GM12872 (cell line): ENCODE measurements around the gene FAM151A.

ENCODE experiments used
- CTCF ChIP-seq: IDR thresholded peaks from 3 replicates; pipeline ENCODE4 v1.5.1; 2011; ENCODE audit warnings: low read depth, mild to moderate bottlenecking, low read length, moderate library complexity; ENCODE audit not compliant: insufficient read depth

FAM151A gene

DNA sequence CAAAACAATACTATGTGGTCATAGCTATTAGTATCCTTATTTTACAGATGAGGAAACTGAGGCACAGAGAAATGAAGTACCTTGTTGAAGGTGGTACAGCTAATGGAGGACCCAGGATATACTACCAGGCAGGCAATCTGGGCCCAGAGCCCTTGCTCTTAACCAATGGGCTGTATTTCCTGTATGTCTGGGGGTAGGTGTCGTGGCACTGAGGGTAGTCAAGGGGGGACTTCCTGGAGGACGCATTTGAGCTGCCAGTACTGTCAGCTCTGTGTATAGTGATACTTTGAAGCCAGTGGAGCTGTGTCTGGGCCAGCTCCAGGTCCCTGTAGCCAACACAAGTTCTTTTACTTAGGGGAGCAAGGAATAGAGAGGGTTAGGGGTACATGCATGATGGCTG lies 34.9 kb downstream of the FAM151A start:
- no peak for TF ChIP-seq CTCF

GRCh38 chr1:54585181-54586066 lies 37.9 kb downstream of the FAM151A start:
- no peak for TF ChIP-seq CTCF

GRCh38 chr1:54584575-54584974 lies 38.8 kb downstream of the FAM151A start:
- no peak for TF ChIP-seq CTCF

DNA sequence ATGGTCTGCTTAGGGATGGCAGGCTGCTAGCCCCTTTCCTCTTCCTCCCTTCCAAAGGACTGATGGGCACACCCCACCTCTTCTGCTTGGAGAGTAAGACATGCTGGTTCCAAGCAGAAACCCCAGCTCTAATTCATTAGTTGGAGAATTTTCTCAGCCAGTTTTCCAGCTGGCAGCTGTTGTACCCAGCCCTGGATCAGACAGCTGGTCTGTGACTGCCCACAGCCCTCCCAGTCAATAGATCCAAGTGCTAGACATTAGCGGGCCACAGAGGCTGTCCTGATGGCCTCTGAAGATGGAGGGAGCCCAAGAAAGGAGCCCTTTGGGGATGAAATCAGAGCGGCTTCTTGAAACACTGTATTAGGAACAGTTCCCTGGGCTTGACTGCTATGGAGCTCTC lies 39.5 kb downstream of the FAM151A start:
- no peak for TF ChIP-seq CTCF

- no peak for TF ChIP-seq CTCF
These were observed 40.0 kb downstream of the FAM151A start for GRCh38 chr1:54583307-54583686.

GRCh38 chr1:54582566-54583306 lies 40.6 kb downstream of the FAM151A start:
- TF ChIP-seq CTCF, result no peak

- no peak for TF ChIP-seq CTCF
These were observed 41.7 kb downstream of the FAM151A start for GRCh38 chr1:54581621-54582035.
